AG20443 (cell line): Measurements from ENCODE around the gene NECTIN1.

Experiments
- DNase-seq: peaks from one replicate; pipeline ENCODE4 v3.0.0; 2012; ENCODE audit warnings: low spot score, mixed read lengths

Gene NECTIN1, protein sequence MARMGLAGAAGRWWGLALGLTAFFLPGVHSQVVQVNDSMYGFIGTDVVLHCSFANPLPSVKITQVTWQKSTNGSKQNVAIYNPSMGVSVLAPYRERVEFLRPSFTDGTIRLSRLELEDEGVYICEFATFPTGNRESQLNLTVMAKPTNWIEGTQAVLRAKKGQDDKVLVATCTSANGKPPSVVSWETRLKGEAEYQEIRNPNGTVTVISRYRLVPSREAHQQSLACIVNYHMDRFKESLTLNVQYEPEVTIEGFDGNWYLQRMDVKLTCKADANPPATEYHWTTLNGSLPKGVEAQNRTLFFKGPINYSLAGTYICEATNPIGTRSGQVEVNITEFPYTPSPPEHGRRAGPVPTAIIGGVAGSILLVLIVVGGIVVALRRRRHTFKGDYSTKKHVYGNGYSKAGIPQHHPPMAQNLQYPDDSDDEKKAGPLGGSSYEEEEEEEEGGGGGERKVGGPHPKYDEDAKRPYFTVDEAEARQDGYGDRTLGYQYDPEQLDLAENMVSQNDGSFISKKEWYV

GRCh38 chr11:119728651-119729580 lies at the start of gene NECTIN1:
NECTIN1 (minus strand) TSS chr11:119729200; CDS start chr11:119728553, 647 bp downstream.
- DNase-seq, result peak; percentile 94

- no peak for DNase-seq
Observed at GRCh38 chr11:119778391-119779194, 49.6 kb upstream of the NECTIN1 start.

GRCh38 chr11:119777940-119778339 lies 48.9 kb upstream of the NECTIN1 start:
- no peak for DNase-seq

DNA sequence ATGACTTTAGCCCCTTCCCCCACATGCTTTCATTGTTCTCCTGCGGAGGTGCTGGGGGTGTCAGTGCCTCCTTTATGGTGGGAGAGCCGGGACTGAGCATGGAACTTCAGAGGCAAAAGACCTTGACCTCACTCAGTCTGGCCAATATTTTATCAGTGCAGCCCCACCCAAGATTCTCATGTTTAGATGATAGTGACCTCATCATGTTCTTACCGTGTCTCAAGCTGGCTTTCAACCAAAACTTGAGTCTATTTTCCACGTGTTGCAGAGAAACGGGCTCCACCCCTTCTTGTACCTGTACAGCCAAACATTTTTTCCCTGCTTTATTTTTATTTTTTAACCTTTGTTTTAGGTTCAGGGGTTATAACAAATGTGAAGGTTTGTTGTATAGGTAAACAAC lies 47.7 kb upstream of the NECTIN1 start:
- no peak for DNase-seq

GRCh38 chr11:119776031-119776636 lies 47.1 kb upstream of the NECTIN1 start:
- DNase-seq, result no peak

DNA sequence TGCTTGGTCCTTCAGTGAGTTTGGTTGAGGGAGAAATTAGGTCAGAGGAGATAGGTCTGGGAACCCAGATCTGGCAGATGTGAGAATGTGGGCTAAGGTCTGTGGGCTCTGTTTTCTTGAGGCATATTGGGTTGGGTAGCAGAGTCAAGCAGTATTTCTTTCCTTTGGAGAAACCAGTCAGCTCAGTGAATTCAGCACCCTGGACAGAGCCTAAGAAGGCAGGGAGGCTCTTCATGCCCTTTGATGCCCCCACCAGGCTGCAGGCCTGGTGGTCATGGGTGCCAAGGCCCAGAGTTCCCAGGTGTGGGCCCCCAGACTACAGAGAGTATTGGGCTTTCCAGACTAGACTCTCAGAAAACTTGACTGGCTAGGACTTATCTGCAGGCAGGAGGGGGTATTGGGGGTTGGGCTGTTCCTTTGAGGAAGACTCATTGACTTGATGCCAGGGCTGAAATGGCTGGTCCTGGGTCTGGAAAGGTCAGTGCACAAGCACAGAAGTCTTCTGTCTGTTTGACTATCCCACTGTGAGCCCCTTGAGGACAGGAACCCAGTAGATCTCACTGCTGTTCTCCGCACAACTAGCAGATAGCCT lies 45.3 kb upstream of the NECTIN1 start:
- DNase-seq, result peak; percentile 38

- no peak for DNase-seq
Observed at GRCh38 chr11:119772641-119773415, 43.8 kb upstream of the NECTIN1 start.

GRCh38 chr11:119772076-119772475 lies 43.1 kb upstream of the NECTIN1 start:
- DNase-seq, result no peak

GRCh38 chr11:119771172-119771770 lies 42.3 kb upstream of the NECTIN1 start:
- DNase-seq, result no peak

DNA sequence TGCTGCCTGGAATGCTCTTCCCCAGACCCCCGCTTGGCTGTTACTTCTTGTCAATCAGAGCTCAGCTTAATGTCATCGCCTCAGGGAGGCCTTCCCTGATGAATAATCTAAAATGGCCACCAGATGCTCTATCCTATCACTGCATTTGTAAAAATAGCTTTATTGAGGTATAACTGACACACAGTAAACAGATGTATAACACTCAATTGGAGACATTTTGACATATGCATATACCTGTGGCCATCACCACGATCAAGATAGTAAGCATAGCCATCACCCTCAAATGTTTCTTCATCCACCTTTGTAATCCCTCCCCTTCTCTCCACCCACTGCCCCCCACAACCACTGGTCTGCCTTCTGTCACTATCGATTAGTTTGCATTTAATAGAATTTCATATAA lies 36.6 kb upstream of the NECTIN1 start:
- no peak for DNase-seq

DNA sequence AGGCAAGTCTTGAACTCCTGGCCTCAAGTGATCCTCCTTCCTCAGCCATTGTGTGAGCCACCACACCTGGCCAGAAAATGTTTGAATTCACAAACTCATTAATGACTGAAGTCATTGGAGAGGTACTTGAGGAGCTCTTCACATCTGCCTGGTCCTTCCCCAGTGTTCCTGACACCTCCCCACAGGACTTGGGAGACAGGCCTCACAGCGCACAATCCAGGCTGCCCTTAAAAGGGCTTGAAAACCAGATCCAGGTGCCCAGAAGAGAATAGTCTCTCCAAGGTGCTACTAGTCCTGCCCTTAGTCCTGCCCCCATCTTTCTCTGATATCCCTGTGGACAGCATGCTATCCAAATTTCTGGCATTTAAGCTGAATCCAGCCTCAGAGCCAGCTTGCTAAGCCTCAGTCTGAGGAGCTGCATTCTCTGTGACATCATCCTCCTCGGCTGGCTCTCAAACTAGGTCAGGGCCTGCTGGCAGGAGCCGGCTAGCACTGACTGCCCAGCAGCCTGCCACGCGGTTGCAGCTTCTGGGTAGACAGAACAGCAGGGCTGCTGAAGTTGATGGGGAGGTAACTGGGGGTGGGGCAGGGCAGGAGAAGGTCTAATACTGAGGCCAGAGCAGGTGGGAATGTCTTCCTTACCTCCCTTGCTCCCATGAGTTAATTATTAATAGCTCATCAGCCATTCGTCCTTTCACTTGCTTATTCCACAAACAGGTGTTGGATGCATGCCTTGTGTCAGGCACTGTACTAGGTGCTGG lies 35.3 kb upstream of the NECTIN1 start:
- DNase-seq, result peak; percentile 93

DNA sequence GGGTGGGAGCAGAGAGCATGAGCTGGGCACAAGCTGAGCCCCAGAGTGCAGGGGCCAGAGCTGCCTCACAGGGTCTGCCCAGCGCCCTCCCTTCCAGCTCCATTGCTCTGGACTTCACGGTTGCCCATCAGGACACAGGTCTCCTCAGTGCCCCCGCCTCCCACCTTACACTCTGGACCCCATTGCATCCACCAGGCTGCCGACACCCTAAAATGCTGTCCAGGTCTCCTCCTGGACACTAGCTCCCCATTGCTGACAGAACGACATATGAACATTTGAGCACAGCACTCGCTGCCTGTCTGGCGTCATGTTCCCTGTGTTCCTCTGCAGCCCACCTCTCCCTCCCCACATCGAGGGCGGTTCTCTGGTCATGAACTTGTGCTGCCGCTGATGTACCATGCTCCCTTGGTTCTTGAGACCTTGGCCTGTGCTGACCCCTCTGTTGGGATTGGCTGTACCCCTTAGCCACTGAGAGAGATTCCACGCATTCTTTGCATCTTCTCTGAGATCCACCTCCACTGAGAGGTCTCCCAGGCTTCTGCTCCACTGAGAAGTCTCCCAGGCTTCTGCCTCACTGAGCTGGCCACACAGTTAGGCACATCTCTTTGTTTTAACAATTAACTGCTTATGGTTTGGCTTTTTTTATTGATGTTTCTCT lies 34.2 kb upstream of the NECTIN1 start:
- DNase-seq, result no peak

- DNase-seq, result no peak
Observed at GRCh38 chr11:119759747-119760412, 30.9 kb upstream of the NECTIN1 start.

- peak; percentile 86 for DNase-seq
Observed at GRCh38 chr11:119759324-119759723, 30.3 kb upstream of the NECTIN1 start.

- peak; percentile 59 for DNase-seq
Observed at GRCh38 chr11:119758291-119758690, 29.3 kb upstream of the NECTIN1 start.

DNA sequence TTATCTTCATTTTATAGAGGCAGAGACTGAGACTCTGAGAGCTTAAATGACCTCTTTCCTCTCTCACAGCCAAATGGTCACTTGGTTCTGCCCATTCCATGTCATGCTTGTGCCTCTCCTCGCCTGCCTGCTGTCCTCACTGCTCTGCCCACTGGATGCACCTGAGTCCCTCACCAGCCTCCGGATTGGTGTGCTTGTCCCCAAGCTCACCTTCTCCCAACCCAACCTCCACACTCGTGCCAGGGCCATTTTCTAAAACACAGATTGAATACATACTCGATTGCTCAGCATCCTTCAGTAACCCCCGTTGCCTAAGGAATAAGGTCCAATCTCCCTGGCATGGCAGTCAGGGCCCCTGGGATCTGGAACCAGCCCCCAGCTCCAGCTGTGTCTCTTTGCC lies 28.4 kb upstream of the NECTIN1 start:
- no peak for DNase-seq

GRCh38 chr11:119756169-119756865 lies 27.3 kb upstream of the NECTIN1 start:
- no peak for DNase-seq
